Heart right ventricle (tissue), 16 donors: Measurements from ENCODE around the gene TSHR. TPM values are rescaled to one million over a fixed set of nuclear protein-coding genes. Genes with fewer than 3 reads are reported as not detected.

Source experiments
- ATAC-seq, 8 donors: fragments of 200-7000 bp; cut with Tn5 transposase; one replicate each; pipeline ENCODE4 v1.9.1; 2020; ENCODE audit warnings: mild to moderate bottlenecking in 8 of 8, moderate library complexity in 8 of 8, moderate number of reproducible peaks in 1 of 8
- DNase-seq, 2 donors: peaks; one replicate each; pipeline ENCODE4 v3.0.0-alpha.2; 2020
- H3K27ac ChIP-seq, 10 donors: fragments of 200-600 bp; sonication (generic) in 2 of 10; one replicate each; pipeline versions ENCODE4 v1.5.0 to v1.8.0; 2020 to 2022; ENCODE audit warnings: mild to moderate bottlenecking in 3 of 10
- H3K27me3 ChIP-seq, 7 donors: fragments of 200-600 bp; one replicate each; pipeline ENCODE4 v1.8.0; 2021 to 2022; ENCODE audit warnings: mild to moderate bottlenecking in 2 of 7
- H3K36me3 ChIP-seq, 9 donors: fragments of 200-600 bp; sonication (generic) in 1 of 9; one replicate each; pipeline versions ENCODE4 v1.5.0 to v1.8.0; 2020 to 2022; ENCODE audit warnings: mild to moderate bottlenecking in 2 of 9
- H3K4me1 ChIP-seq, 9 donors: fragments of 200-600 bp; sonication (generic) in 1 of 9; one replicate each; pipeline versions ENCODE4 v1.5.0 to v1.8.0; 2020 to 2022; ENCODE audit warnings: mild to moderate bottlenecking in 4 of 9
- H3K4me3 ChIP-seq, 10 donors: fragments of 200-600 bp; sonication (generic) in 2 of 10; one replicate each; pipeline versions ENCODE4 v1.5.0 to v1.8.0; 2020 to 2022; ENCODE audit warnings: mild to moderate bottlenecking in 7 of 10, moderate library complexity in 2 of 10
- H3K9me3 ChIP-seq, 11 donors: fragments of 200-600 bp in 10 of 11; sonication (generic) in 2 of 11; one replicate each; pipeline versions ENCODE4 v1.5.0 to v1.8.0; 2013 to 2022; ENCODE audit warnings: mild to moderate bottlenecking in 2 of 11, control low read depth in 1 of 11, moderate library complexity in 1 of 11
- WGBS, 2 donors: extraction: QIAGEN DNeasy Blood & Tissue Kit; methylation state at CpG; one replicate each; pipeline ENCODE4 v1.1.7; 2013; ENCODE audit warnings: inconsistent platforms in 1 of 2; 5-methylcytosine and 5-hydroxymethylcytosine counted together
- intact Hi-C, 10 donors: fragments of 100-400 bp; cut with DNase I; formaldehyde crosslinking; loops; one replicate each; pipeline versions ENCODE4 v1.11.1 to v1.14.2; 2022
- polyA plus RNA-seq, 2 donors: library from polyadenylated mRNA; stranded (reverse); fragments of 200-250 nt; gene quantifications; one replicate each; pipeline ENCODE4 v1.2.3, GENCODE V29; 2013
- total RNA-seq, 10 donors: library from RNA; stranded (reverse); fragmentation: NEBNext Ultra II Directional in 3 of 10; extraction: Animal tissue kit (Norgen Biotek cat#: 25700) in 3 of 10; gene quantifications; one replicate each; pipeline versions ENCODE4 v1.2.1 to v1.2.4, GENCODE V29; 2021 to 2023
- TF ChIP-seq, protein P1 (sequence below), 9 donors: fragments of 200-600 bp; sonication (generic) in 2 of 9; IDR thresholded peaks; one replicate each; pipeline versions ENCODE4 v1.5.0 to v1.8.0; 2021 to 2022; ENCODE audit warnings: antibody characterized with exemption in 9 of 9, mild to moderate bottlenecking in 5 of 9, moderate library complexity in 1 of 9
- donor health status: Arrhythmogenic right ventricular cardiomyopathy.
- donor health status: ischemic (EF 13 %, LVEDD 7.1; RV severe dilation, severe dysfunction).
- donor health status: healthy with polysubstance abuse.
- donor health status: DM: no; HTN: yes; CAD: no.
- donor health status: DM: no; HTN: no; CAD: no.
- donor health status: ischemic (EF 25% LVEDD 6.9; RV normal size, moderate dysfunction).
- donor health status: ischemic (EF 25% LVEDD 5.7; RV mildly dilated, moderate dysfunction).
- donor health status: healthy.
- donor health status: DM: yes; HTN: yes; CAD: no.
- donor health status: Ischemic cardiomyopathy.
- donor health status: ischemic (EF 35%, LVEDD 5.7; RV mildly dilated, moderate dysfunction).
- donor health status: nonischemic (EF 11% LVEDD 7.7; RV severe dilation, severe dysfunction).
- donor health status: DM: yes; HTN: yes; CAD: no.
- donor health status: PGD.
- donor health status: ischemic (EF 29% LVEDD 5.4; RV normal size, mild dysfunction).
- donor health status: nonischemic (EF 23%, LVEDD 6.1; RV moderate dilation, normal function).

The TSHR gene
- total and polyA plus RNA-seq, 12 donors, result 0.04 TPM; not detected in 11

DNA sequence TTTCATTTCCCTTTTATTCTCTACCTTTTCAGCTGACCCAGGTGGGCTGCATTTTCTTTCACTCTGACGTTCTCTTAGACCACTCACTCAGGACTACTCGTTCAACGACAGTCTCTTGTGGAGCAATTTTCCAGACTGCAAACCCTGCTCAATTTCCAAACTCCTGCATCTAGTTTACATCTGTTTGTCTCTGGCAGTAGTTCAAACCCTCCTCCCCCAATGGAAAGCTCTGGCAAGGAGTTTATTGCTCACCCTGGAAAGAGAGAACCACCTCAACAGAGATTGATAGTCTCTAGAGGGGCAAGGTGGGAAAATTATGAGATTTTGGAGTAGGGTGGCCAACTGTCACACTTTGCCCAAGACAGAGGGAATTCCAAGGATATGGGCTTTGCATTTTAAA, 130.2 kb downstream of the TSHR start:
- TF ChIP-seq, protein P1, sequence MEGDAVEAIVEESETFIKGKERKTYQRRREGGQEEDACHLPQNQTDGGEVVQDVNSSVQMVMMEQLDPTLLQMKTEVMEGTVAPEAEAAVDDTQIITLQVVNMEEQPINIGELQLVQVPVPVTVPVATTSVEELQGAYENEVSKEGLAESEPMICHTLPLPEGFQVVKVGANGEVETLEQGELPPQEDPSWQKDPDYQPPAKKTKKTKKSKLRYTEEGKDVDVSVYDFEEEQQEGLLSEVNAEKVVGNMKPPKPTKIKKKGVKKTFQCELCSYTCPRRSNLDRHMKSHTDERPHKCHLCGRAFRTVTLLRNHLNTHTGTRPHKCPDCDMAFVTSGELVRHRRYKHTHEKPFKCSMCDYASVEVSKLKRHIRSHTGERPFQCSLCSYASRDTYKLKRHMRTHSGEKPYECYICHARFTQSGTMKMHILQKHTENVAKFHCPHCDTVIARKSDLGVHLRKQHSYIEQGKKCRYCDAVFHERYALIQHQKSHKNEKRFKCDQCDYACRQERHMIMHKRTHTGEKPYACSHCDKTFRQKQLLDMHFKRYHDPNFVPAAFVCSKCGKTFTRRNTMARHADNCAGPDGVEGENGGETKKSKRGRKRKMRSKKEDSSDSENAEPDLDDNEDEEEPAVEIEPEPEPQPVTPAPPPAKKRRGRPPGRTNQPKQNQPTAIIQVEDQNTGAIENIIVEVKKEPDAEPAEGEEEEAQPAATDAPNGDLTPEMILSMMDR (IDR thresholded peaks at IDR 0.05), result no peak
- ATAC-seq (no peak), DNase-seq (no peak)
- 70 to 76% methylated on average over 3 of the region's 3 CpGs for WGBS, 2 donors
- Histone ChIP-seq H3K27me3 (no peaks in the 10 kb centered on the region), H3K4me1 (no peaks in the 10 kb centered on the region), H3K4me3 (no peak overlapping the region), H3K27ac (no peak overlapping the region), H3K36me3 (no peaks in the 10 kb centered on the region), H3K9me3 (no peaks in the 10 kb centered on the region)
- intact Hi-C loops, result no loop called here

GRCh38 chr14:81087230-81087629, 131.8 kb downstream of the TSHR start:
- intact Hi-C loops, result no loop called here
- H3K27ac ChIP-seq, result no peak overlapping the region
- DNase-seq (no peak), ATAC-seq (no peak)
- TF ChIP-seq, protein P1 (IDR thresholded peaks at IDR 0.05), result no peak
- H3K4me1 ChIP-seq, result no peaks in the 10 kb centered on the region
- H3K4me3 ChIP-seq, result no peak overlapping the region
- WGBS, 2 donors, result 72 to 82% methylated on average over 3 of the region's 3 CpGs
- no peaks in the 10 kb centered on the region for H3K36me3 ChIP-seq
- H3K9me3 ChIP-seq, result no peaks in the 10 kb centered on the region
- no peaks in the 10 kb centered on the region for H3K27me3 ChIP-seq

GRCh38 chr14:81091139-81091538, 135.7 kb downstream of the TSHR start:
- no peak overlapping the region for H3K27ac ChIP-seq
- no peak overlapping the region for H3K4me3 ChIP-seq
- DNase-seq (no peak), ATAC-seq (no peak)
- intact Hi-C loops, result no loop called here
- H3K36me3 ChIP-seq, result no peaks in the 10 kb centered on the region
- TF ChIP-seq, protein P1 (IDR thresholded peaks at IDR 0.05), result no peak
- H3K27me3 ChIP-seq, result no peaks in the 10 kb centered on the region
- H3K9me3 ChIP-seq, result no peaks in the 10 kb centered on the region
- no peaks in the 10 kb centered on the region for H3K4me1 ChIP-seq

DNA sequence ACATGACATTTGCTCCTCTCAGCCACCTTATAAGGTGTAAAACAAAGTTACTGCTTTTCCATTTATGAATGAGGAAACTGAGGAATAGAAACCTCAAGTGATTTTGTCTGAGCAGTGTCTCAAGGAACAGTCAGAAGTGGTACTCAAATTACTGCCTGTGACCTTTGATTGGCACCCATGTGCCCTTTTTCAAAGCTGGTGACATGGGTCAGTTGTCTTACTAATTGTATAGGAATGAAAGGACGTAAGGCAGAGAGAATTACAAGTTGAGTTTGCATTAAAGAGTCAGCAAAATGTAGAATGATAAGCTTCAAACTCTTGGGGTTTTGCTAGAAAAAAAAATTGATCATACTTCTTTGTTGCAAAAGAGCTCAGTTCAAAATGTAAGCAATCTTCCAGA, 136.2 kb downstream of the TSHR start:
- intact Hi-C loops, result no loop called here
- H3K9me3 ChIP-seq, result no peaks in the 10 kb centered on the region
- 62 to 71% methylated on average over 1 of the region's 1 CpG for WGBS, 2 donors
- ATAC-seq, result no peak
- TF ChIP-seq, protein P1 (IDR thresholded peaks at IDR 0.05), result no peak
- no peaks in the 10 kb centered on the region for H3K27me3 ChIP-seq
- no peak for DNase-seq
- no peak overlapping the region for H3K4me3 ChIP-seq
- H3K36me3 ChIP-seq, result no peaks in the 10 kb centered on the region
- no peaks in the 10 kb centered on the region for H3K4me1 ChIP-seq
- no peak overlapping the region for H3K27ac ChIP-seq

GRCh38 chr14:81093651-81094050, 138.2 kb downstream of the TSHR start:
- intact Hi-C loops, result no loop called here
- WGBS, 2 donors, result 89 to 91% methylated on average over 2 of the region's 2 CpGs
- no peak overlapping the region for H3K27ac ChIP-seq
- TF ChIP-seq, protein P1 (IDR thresholded peaks at IDR 0.05), result no peak
- DNase-seq (no peak), ATAC-seq (no peak)
- no peaks in the 10 kb centered on the region for H3K36me3 ChIP-seq
- no peaks in the 10 kb centered on the region for H3K27me3 ChIP-seq
- H3K4me1 ChIP-seq, result no peaks in the 10 kb centered on the region
- no peak overlapping the region for H3K4me3 ChIP-seq
- H3K9me3 ChIP-seq, result no peaks in the 10 kb centered on the region
